HepG2 (cell line): ENCODE measurements around the gene ZNF132. TPM values are rescaled to one million over a fixed set of nuclear protein-coding genes. Genes with fewer than 3 reads are reported as not detected.

Experiments
- ATF5 ChIP-seq: sonication (generic); formaldehyde crosslinking; IDR thresholded peaks from 2 replicates; pipeline ENCODE4 v1.4.0; 2020; ENCODE audit warnings: mild to moderate bottlenecking, low read depth, missing genetic modification reagents
- ATM ChIP-seq: fragments of 450-650 bp; IDR thresholded peaks from 2 replicates; pipeline ENCODE4 v1.7.1; 2017; ENCODE audit warnings: mild to moderate bottlenecking, borderline replicate concordance
- FOXA1 ChIP-seq, 2 experiments: fragments of 450-650 bp in 1 of 2; sonication (generic) in 1 of 2; formaldehyde crosslinking in 1 of 2; IDR thresholded peaks; 2 replicates each; pipeline versions ENCODE4 v1.4.0 to v1.6.1; 2016 to 2020; ENCODE audit warnings: missing genetic modification reagents in 1 of 2
- GPN1 ChIP-seq: sonication (generic); formaldehyde crosslinking; IDR thresholded peaks from 2 replicates; pipeline ENCODE4 v1.5.1; 2020; ENCODE audit warnings: missing genetic modification reagents, borderline replicate concordance
- HOXA5 ChIP-seq: sonication (generic); formaldehyde crosslinking; IDR thresholded peaks from 2 replicates; pipeline ENCODE4 v1.4.0; 2020; ENCODE audit warnings: missing genetic modification reagents
- IRF1 ChIP-seq: sonication (generic); formaldehyde crosslinking; IDR thresholded peaks from 2 replicates; pipeline ENCODE4 v1.4.0; 2020; ENCODE audit warnings: low read depth, mild to moderate bottlenecking, missing genetic modification reagents
- KAT2B ChIP-seq: fragments of 150-350 bp; IDR thresholded peaks from 2 replicates; pipeline ENCODE4 v1.6.1; 2014; ENCODE audit warnings: low read depth, low read length, borderline replicate concordance
- NFE2L1 ChIP-seq: sonication (generic); formaldehyde crosslinking; IDR thresholded peaks from 2 replicates; pipeline ENCODE4 v1.4.0; 2020; ENCODE audit warnings: missing genetic modification reagents, mild to moderate bottlenecking, borderline replicate concordance
- PHF8 ChIP-seq: sonication (generic); formaldehyde crosslinking; IDR thresholded peaks from 2 replicates; pipeline ENCODE4 v1.5.0; 2020; ENCODE audit warnings: missing genetic modification reagents
- POLR2G ChIP-seq: fragments of 200-400 bp; formaldehyde crosslinking; IDR thresholded peaks from 2 replicates; pipeline ENCODE4 v1.6.1; 2018; ENCODE audit warnings: mild to moderate bottlenecking, low read depth, low read length, moderate library complexity
- REL ChIP-seq: sonication (generic); formaldehyde crosslinking; conservative IDR thresholded peaks from 2 replicates; pipeline ENCODE4 v1.8.0; 2022; ENCODE audit warnings: mild to moderate bottlenecking, missing genetic modification reagents, moderate library complexity
- REST ChIP-seq, 2 experiments: IDR thresholded peaks; 2 replicates each; pipeline ENCODE4 v1.6.1; 2011 to 2012; ENCODE audit warnings: low read length in 2 of 2, borderline replicate concordance in 1 of 2, low read depth in 1 of 2, mild to moderate bottlenecking in 1 of 2, moderate library complexity in 1 of 2
- TFDP1 ChIP-seq: IDR thresholded peaks from 2 replicates; pipeline ENCODE4 v1.6.1; 2016; ENCODE audit warnings: missing compliant biosample characterization, missing genetic modification reagents, borderline replicate concordance
- THRA ChIP-seq: sonication (generic); formaldehyde crosslinking; IDR thresholded peaks from 2 replicates; pipeline ENCODE4 v1.4.0; 2020; ENCODE audit warnings: missing genetic modification reagents, borderline replicate concordance
- ZC3H13 ChIP-seq: sonication (generic); formaldehyde crosslinking; IDR thresholded peaks from 2 replicates; pipeline ENCODE4 v1.8.1; 2023; ENCODE audit warnings: mild to moderate bottlenecking, missing genetic modification reagents, moderate library complexity
- ZFP36L2 ChIP-seq: sonication (generic); formaldehyde crosslinking; IDR thresholded peaks from 2 replicates; pipeline ENCODE4 v1.4.0; 2020; ENCODE audit warnings: missing genetic modification reagents
- ZNF17 ChIP-seq: sonication (generic); formaldehyde crosslinking; IDR thresholded peaks from 2 replicates; pipeline ENCODE4 v1.5.0; 2020; ENCODE audit warnings: mild to moderate bottlenecking, missing genetic modification reagents
- ZNF225 ChIP-seq: sonication (generic); formaldehyde crosslinking; IDR thresholded peaks from 2 replicates; pipeline ENCODE4 v1.4.0; 2020; ENCODE audit warnings: mild to moderate bottlenecking, missing genetic modification reagents
- ZNF580 ChIP-seq: IDR thresholded peaks from 2 replicates; pipeline ENCODE4 v1.6.1; 2016; ENCODE audit warnings: low read depth, borderline replicate concordance
- ZNF660 ChIP-seq: sonication (generic); formaldehyde crosslinking; IDR thresholded peaks from 2 replicates; pipeline ENCODE4 v1.5.1; 2020; ENCODE audit warnings: mild to moderate bottlenecking, low read depth, missing genetic modification reagents, borderline replicate concordance
- polyA plus RNA-seq, 8 experiments: library from polyadenylated mRNA; depleted of rRNA in 3 of 8; stranded (reverse) in 7 of 8; unstranded in 1 of 8; fragments of >200 nt; fragmentation: Illumina TruSeq in 4 of 8; extraction: Trizol in 4 of 8; gene quantifications; 2 replicates each; pipeline versions ENCODE4 v1.2.1 to v1.2.3, GENCODE V29; 2011 to 2016; ENCODE audit warnings: low read depth in 4 of 8, missing spikeins in 1 of 8, mixed read lengths in 1 of 8; ENCODE audit not compliant: insufficient read depth in 1 of 8
- total RNA-seq, 5 experiments: library from RNA; depleted of rRNA; stranded (reverse); fragments of >200 nt; fragmentation: Illumina TruSeq; extraction: Trizol; gene quantifications; 2 replicates each; pipeline ENCODE4 v1.2.3, GENCODE V29; 2016; ENCODE audit warnings: low read depth in 1 of 5

The ZNF132 gene
- total and polyA plus RNA-seq, 2 of the 13 experiments (the other 11 are each of a cell fraction or from before 2014, with no cell fraction given), result not detected

GRCh38 chr19:58386576-58387337, 53.2 kb downstream of the ZNF132 start, which contains the start of gene RPS5 (continued):
- TF ChIP-seq ZNF580 (CRISPR knock-in tag), result peak; percentile 68; the same call in 1 of the 2 replicates
- no peak for TF ChIP-seq KAT2B
- peak; percentile 86; the same call in 1 of the 2 replicates for TF ChIP-seq ZNF225 (CRISPR knock-in tag)
- peak; percentile 97 for TF ChIP-seq POLR2G
- TF ChIP-seq ZFP36L2 (CRISPR knock-in tag), result no peak
- peak; percentile 61; the same call in 1 of the 2 replicates for TF ChIP-seq IRF1 (CRISPR knock-in tag)
- 0 out of 2 replicates have a peak, but pooled peaks have one; percentile 78 for TF ChIP-seq ZC3H13
- 0 out of 2 replicates have a peak, but pooled peaks have one; percentile 90 for TF ChIP-seq REL (CRISPR knock-in tag)
- peak; percentile 28; the same call in 1 of the 2 replicates for TF ChIP-seq TFDP1 (CRISPR knock-in tag)
- TF ChIP-seq FOXA1 (IDR thresholded peaks at IDR 0.05), result no peak
- no peak; the same call in 1 of the 2 replicates for TF ChIP-seq FOXA1 (CRISPR knock-in tag; IDR thresholded peaks at IDR 0.05)
- no peak for TF ChIP-seq ZNF17
- TF ChIP-seq PHF8 (CRISPR knock-in tag), result peak; percentile 86
- no peak; the same call in 1 of the 2 replicates for TF ChIP-seq ATF5
- peak; percentile 73 for TF ChIP-seq HOXA5 (CRISPR knock-in tag)
- no peak for TF ChIP-seq NFE2L1
- no peak for TF ChIP-seq GPN1 (CRISPR knock-in tag)
- TF ChIP-seq THRA, result peak; percentile 14; the same call in 1 of the 2 replicates
- TF ChIP-seq ZNF660 (CRISPR knock-in tag), result no peak
- TF ChIP-seq ATM, result no peak
- no peak; a peak in 1 of 4 replicates for TF ChIP-seq REST (IDR thresholded peaks at IDR 0.05; ENCODE audit: borderline replicate concordance in 1 of 2, low read depth in 1 of 2, low read length in 2 of 2)
